ENCODE measurements around the gene CREBRF. TPM values are rescaled to one million over a fixed set of nuclear protein-coding genes. Genes with fewer than 3 reads are reported as not detected.
A peak's percentile ranks its signal among the peaks of the same experiment; 100 is the strongest.

Gene CREBRF
- total and polyA plus RNA-seq, 9 of the 15 experiments (the other 6 are each of a cell fraction or from before 2014, with no cell fraction given): 1.1 to 4.9 (median 2.9) TPM

- Histone ChIP-seq H3K27ac (ENCODE audit: extremely low read depth, low read depth, low read length) (no peak overlapping the region), H3K9me1 (ENCODE audit: control insufficient read depth, insufficient read depth, low read length) (no peaks in the 10 kb centered on the region), H3K4me1 (replicated peaks in 1 of 2; ENCODE audit: control insufficient read depth in 2 of 2, insufficient read depth in 2 of 2, low read length in 2 of 2) (0 out of 5 replicates have a peak, but pooled peaks cover 0 to 2% of the 10 kb centered on the region in 2 experiments), H3K27me3 (ENCODE audit: control insufficient read depth in 2 of 2, insufficient read depth in 2 of 2, low read length in 2 of 2) (no peaks in the 10 kb centered on the region), H4K20me1 (replicated peaks; ENCODE audit: control insufficient read depth, insufficient read depth, low read length) (no peaks in the 10 kb centered on the region), H3K9me3 (replicated peaks; ENCODE audit: control insufficient read depth, insufficient read depth, low read depth, low read length) (no peaks in the 10 kb centered on the region), H3K4me3 (no peak overlapping the region), H3K79me2 (ENCODE audit: control insufficient read depth, insufficient read depth, low read length) (no peaks in the 10 kb centered on the region), H2AFZ (ENCODE audit: low read depth, low read length) (no peak overlapping the region), H3K9ac (ENCODE audit: insufficient read depth in 1 of 2, low read depth in 2 of 2, low read length in 2 of 2) (no peak overlapping the region), H3K4me2 (ENCODE audit: insufficient read depth, low read length) (no peak overlapping the region), H3K36me3 (ENCODE audit: control insufficient read depth, insufficient read depth, low read length) (peaks cover 66% of the 10 kb centered on the region; the same call in 2 of the 3 replicates)
- FAIRE-seq (no peak), DNase-seq (ENCODE audit: extremely low read depth in 1 of 4, low spot score in 3 of 4) (no peak), ATAC-seq (no peak)
- WGBS (ENCODE audit: insufficient coverage, low coverage, missing lambda C conversion rate): 81% methylated on average over 3 of the region's 3 CpGs
- POLR2A ChIA-PET: interaction anchor here (0.9 kb wide), 1 partner anchor 494 kb away, joined by 3 read pairs; no protein-coding TSS in a partner anchor
- in situ Hi-C loops (cut with MboI): no loop called here
- intact Hi-C loops (cut with micrococcal nuclease): no loop called here
- no TSS peak for BruUV-seq (replicated peaks)
- CTCF ChIA-PET (ENCODE audit: low intra/inter-chr PET ratio): interaction anchor here (0.5 kb wide), 1 partner anchor 131 kb away, joined by 3 read pairs; no protein-coding TSS in a partner anchor
- TF ChIP-seq ZBTB17 (CRISPR knock-in tag; IDR thresholded peaks at IDR 0.05): no peak
- TF ChIP-seq C11orf30 (IDR thresholded peaks at IDR 0.05; ENCODE audit: low read depth): peak; percentile 66
- TF ChIP-seq ZNF184 (CRISPR knock-in tag; IDR thresholded peaks at IDR 0.05): no peak
- no peak for TF ChIP-seq TEAD4 (IDR thresholded peaks at IDR 0.05; ENCODE audit: low read length)
- TF ChIP-seq TEAD4 (CRISPR knock-in tag; IDR thresholded peaks at IDR 0.05; ENCODE audit: borderline replicate concordance): no peak
- no peak for TF ChIP-seq EWSR1 (IDR thresholded peaks at IDR 0.05; ENCODE audit: borderline replicate concordance, low read depth, partially characterized antibody)
- TF ChIP-seq NBN (IDR thresholded peaks at IDR 0.05; ENCODE audit: low read depth): no peak
- TF ChIP-seq, protein P1, sequence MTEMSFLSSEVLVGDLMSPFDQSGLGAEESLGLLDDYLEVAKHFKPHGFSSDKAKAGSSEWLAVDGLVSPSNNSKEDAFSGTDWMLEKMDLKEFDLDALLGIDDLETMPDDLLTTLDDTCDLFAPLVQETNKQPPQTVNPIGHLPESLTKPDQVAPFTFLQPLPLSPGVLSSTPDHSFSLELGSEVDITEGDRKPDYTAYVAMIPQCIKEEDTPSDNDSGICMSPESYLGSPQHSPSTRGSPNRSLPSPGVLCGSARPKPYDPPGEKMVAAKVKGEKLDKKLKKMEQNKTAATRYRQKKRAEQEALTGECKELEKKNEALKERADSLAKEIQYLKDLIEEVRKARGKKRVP (CRISPR knock-in tag; IDR thresholded peaks at IDR 0.05): no peak
- no peak for TF ChIP-seq RREB1 (CRISPR knock-in tag; IDR thresholded peaks at IDR 0.05)
- no peak for TF ChIP-seq CXXC5 (CRISPR knock-in tag; IDR thresholded peaks at IDR 0.05)
- TF ChIP-seq ZNF639 (CRISPR knock-in tag; conservative IDR thresholded peaks at IDR 0.05 in 1 of 2, IDR thresholded peaks at IDR 0.05 in 1 of 2): no peak
- TF ChIP-seq MAZ (CRISPR knock-in tag; conservative IDR thresholded peaks at IDR 0.05 in 1 of 2, IDR thresholded peaks at IDR 0.05 in 1 of 2): no peak
- TF ChIP-seq ZNF121 (CRISPR knock-in tag; conservative IDR thresholded peaks at IDR 0.05): no peak
- no peak for TF ChIP-seq FOS (IDR thresholded peaks at IDR 0.05; ENCODE audit: extremely low read depth, insufficient read length)
Measured at GRCh38 chr5:173159256-173159655, 103.1 kb downstream of the CREBRF start.
